GM12864 (cell line): ENCODE data around the gene KCNAB1.

Experiments
- DNase-seq: peaks from one replicate; pipeline ENCODE4 v3.0.0-alpha.2; 2011; ENCODE audit warnings: low read depth
- H3K4me3 ChIP-seq: 2 replicates; pipeline ENCODE4 v1.5.1; 2011; ENCODE audit warnings: mild to moderate bottlenecking, low read depth, low read length, control low read depth
- TF ChIP-seq, protein P1 (sequence below): IDR thresholded peaks from 2 replicates; pipeline ENCODE4 v1.5.1; 2011; ENCODE audit warnings: low read depth, mild to moderate bottlenecking, moderate library complexity, low read length, control low read depth, inconsistent platforms; ENCODE audit errors: missing control alignments

KCNAB1 gene

DNA sequence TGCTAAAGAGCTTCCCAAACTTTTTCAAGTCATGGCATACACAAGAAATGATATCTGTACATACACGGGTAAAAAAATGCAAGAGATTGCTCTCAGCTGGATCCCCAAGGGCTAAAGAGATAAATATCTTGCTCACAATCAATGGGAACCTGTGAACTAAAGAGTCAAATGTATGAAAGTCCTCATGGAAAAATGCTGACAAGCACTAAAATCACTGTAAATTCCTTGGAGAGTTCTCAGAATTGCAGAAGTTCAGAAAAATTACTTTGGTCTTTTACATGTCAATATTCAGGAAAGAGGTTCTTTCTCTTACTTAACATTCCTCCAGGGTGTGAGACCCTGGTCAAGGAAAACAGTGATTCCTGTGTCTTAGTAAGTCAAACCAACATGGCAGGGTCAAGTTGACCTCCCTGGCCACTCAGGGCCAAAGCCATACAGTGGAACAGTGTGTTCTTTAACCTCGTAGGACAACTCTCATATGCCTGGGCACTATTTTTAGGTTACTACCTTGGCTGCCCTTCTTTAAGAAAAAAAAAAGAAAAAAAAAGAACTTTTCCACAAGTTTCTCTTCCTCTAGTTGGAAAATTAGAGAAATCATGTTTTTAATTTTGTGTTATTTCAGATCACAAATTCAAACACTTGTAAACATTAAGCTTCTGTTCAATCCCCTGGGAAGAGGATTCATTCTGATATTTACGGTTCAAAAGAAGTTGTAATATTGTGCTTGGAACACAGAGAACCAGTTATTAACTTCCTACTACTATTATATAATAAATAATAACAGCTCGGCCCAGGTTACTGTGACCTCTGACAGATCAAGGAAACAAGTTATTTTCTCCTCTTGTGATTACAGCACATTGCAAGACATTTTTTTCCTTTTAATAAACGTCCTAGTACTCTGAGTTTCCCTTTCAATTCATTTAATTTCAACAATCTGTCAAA lies 422.0 kb downstream of the KCNAB1 start:
- TF ChIP-seq, protein P1, sequence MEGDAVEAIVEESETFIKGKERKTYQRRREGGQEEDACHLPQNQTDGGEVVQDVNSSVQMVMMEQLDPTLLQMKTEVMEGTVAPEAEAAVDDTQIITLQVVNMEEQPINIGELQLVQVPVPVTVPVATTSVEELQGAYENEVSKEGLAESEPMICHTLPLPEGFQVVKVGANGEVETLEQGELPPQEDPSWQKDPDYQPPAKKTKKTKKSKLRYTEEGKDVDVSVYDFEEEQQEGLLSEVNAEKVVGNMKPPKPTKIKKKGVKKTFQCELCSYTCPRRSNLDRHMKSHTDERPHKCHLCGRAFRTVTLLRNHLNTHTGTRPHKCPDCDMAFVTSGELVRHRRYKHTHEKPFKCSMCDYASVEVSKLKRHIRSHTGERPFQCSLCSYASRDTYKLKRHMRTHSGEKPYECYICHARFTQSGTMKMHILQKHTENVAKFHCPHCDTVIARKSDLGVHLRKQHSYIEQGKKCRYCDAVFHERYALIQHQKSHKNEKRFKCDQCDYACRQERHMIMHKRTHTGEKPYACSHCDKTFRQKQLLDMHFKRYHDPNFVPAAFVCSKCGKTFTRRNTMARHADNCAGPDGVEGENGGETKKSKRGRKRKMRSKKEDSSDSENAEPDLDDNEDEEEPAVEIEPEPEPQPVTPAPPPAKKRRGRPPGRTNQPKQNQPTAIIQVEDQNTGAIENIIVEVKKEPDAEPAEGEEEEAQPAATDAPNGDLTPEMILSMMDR, result no peak
- H3K4me3 ChIP-seq, result no peak overlapping the region
- DNase-seq, result no peak

DNA sequence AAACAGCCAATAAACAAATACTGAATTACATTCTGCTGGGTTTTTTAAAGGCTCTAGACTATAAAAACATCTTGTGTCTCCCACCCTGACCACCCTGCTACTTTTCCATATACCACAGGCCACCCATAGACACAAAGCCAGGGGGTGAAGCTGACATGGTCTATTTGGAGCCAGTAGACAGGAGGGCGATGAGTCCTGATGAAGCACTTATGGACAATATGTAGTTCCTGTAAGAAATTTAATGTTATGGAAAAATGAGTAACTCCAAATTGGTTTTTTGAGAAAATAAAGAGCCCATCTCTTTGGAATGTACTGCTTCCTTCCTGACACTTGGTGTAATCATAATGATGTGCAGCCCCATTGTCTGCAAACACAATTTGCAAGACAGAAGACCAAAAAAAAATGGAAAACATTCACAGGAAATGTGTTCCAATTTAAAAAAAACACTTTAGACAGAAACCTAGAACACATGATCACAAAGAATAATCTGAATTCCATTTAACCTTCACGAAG lies 422.7 kb downstream of the KCNAB1 start:
- DNase-seq, result no peak
- no peak overlapping the region for H3K4me3 ChIP-seq
- TF ChIP-seq, protein P1, result no peak

DNA sequence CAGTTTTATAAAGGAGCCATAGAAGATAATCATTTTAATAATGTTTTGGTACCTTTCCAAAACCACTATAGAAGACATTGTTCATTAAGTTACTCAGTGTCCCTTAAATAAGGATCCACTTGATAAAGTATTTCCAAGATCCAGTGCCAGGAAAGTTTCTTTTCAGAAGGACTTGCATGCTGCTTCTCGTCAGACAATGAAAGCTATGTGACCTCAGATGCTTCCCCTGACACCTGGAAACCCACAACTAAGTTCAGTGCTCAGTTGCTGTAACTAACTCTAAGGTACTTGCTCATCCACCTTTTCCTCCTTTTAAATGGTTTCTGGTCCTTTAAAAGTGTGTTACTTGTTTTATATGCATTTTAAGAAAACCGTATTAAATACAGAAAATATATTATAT lies 427.3 kb downstream of the KCNAB1 start:
- TF ChIP-seq, protein P1, result no peak
- no peak for DNase-seq
- no peak overlapping the region for H3K4me3 ChIP-seq

DNA sequence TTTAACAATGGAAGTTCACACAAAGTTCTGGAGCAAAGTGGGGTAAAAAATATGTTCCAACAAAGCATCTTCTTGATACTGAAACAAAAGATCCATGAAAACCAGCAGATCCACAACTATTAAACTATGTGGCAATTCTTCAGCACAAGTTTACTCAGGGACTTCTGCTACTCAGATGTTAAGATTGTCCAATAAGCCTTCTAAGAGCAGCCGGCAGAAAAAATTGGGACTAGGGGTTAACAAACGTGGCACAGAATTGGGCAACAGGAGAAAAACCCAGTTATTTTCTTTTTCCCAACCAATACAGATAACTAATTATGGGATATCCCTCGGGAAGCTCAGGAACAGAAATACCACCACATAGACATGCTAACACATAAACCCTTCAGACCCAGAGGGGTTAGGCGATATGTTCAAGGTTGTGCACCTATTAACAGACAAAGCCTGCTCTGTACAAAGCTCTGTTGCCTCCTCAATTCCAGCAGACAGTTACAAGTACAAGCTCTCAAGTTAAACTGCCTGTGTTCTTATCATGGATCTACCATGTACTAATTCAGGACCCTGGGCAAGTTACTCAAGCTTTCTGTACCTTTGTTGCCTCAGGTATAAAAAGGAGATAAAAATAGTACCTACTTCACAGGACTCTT lies 427.8 kb downstream of the KCNAB1 start:
- no peak for DNase-seq
- no peak overlapping the region for H3K4me3 ChIP-seq
- TF ChIP-seq, protein P1, result no peak

DNA sequence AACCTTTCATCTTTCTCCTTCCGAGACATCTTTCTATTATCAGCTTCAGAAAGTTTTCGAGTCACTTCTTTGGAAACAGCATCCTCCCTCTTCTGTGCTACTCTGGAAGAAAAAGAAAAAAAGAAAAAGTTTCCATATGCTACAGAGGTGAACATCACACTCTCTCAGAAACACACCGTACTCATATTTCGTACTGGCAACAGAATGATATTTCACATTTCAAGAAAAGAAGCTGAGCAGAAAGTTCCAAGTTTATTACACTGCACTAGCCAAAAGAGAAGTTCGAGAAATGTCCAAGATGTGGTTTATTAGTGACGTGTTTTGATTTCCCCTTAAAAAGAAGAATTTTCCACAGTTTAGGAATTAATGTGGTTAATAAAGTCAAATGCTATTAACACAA lies 428.5 kb downstream of the KCNAB1 start:
- no peak for DNase-seq
- no peak overlapping the region for H3K4me3 ChIP-seq
- TF ChIP-seq, protein P1, result no peak

DNA sequence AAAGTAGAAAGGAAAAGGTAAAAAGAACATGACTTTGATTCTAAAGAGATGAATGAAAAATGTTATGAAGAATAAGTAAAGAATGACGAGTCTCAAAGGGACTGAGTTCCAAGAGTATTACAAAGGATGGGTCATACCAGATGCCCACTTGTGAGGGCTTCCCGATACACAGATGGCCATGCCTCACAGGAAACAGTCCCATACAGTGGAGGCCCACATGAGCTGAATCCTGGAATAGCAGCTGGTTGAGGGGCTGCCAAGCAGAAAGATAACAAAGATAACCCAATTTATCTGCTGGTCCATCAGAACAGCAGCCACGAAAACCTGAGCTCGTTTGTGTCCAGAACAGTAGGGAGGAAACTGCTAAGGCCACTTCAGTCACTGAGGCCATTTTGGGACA lies 430.9 kb downstream of the KCNAB1 start:
- no peak for DNase-seq
- TF ChIP-seq, protein P1, result no peak
- no peak overlapping the region for H3K4me3 ChIP-seq
